AG04449 (cell line): Measurements from ENCODE around the gene RASGRP3.

ENCODE experiments used
- CTCF ChIA-PET: fragments of 350-600 bp; formaldehyde crosslinking; extraction: SDS; loops from one replicate; lab custom pipeline; 2021; ENCODE audit warnings: antibody characterized with exemption; lab: Yijun Ruan, JAX
- POLR2A ChIA-PET: fragments of 400-600, 350-600 bp; formaldehyde crosslinking; extraction: SDS; loops from one replicate; lab custom pipeline; 2020; ENCODE audit warnings: antibody characterized with exemption, inconsistent platforms; lab: Yijun Ruan, JAX
- DNase-seq: peaks from one replicate; pipeline ENCODE4 v3.0.0-alpha.2; 2010; ENCODE audit warnings: low read depth, low spot score
- H3K4me3 ChIP-seq: 2 replicates; pipeline ENCODE4 v1.5.1; 2011; ENCODE audit warnings: low read depth, mild to moderate bottlenecking, control low read depth, low read length
- TF ChIP-seq, protein P1 (sequence below): IDR thresholded peaks from one replicate; pipeline ENCODE4 v1.5.1; 2011; ENCODE audit warnings: mild to moderate bottlenecking, moderate library complexity, low read length, control low read depth, inconsistent platforms; ENCODE audit not compliant: insufficient read depth; ENCODE audit errors: missing control alignments

Gene RASGRP3

GRCh38 chr2:33583194-33583938 lies 106.9 kb downstream of the RASGRP3 start:
- ChIA-PET CTCF (interaction anchor here (0.6 to 3.6 kb wide), 52 partner anchors 9 to 1034 kb away, joined by 3 to 40 read pairs (median 5); partner anchors contain the start of genes FAM98A and RASGRP3), POLR2A (no interaction called here)
- no peak overlapping the region for H3K4me3 ChIP-seq
- TF ChIP-seq, protein P1, sequence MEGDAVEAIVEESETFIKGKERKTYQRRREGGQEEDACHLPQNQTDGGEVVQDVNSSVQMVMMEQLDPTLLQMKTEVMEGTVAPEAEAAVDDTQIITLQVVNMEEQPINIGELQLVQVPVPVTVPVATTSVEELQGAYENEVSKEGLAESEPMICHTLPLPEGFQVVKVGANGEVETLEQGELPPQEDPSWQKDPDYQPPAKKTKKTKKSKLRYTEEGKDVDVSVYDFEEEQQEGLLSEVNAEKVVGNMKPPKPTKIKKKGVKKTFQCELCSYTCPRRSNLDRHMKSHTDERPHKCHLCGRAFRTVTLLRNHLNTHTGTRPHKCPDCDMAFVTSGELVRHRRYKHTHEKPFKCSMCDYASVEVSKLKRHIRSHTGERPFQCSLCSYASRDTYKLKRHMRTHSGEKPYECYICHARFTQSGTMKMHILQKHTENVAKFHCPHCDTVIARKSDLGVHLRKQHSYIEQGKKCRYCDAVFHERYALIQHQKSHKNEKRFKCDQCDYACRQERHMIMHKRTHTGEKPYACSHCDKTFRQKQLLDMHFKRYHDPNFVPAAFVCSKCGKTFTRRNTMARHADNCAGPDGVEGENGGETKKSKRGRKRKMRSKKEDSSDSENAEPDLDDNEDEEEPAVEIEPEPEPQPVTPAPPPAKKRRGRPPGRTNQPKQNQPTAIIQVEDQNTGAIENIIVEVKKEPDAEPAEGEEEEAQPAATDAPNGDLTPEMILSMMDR: peak; percentile 55
- DNase-seq: no peak

DNA sequence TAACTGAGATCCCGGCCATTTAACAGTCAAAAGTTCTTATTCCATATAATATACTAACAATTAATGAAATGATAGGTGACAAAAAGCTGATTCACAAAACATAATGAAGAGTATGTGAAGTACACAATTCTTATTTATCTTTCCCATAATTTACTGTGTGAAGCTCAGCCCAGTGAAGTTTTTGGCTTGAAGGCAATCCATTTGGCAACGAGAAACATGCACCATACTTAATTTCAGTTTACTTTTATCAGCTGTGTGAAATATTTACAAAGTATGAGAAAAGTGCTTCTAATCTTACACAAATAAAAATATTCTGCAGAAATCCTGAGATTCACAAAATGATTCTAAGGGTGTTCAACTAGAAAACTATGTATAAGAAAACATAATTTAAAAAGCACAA lies 110.3 kb downstream of the RASGRP3 start:
- DNase-seq: no peak
- TF ChIP-seq, protein P1: no peak
- ChIA-PET POLR2A (no interaction called here), CTCF (interaction anchor here (1.4 to 1.5 kb wide), 2 partner anchors 12 to 111 kb away, joined by 4 to 5 read pairs; no protein-coding TSS in a partner anchor)
- H3K4me3 ChIP-seq: no peak overlapping the region

DNA sequence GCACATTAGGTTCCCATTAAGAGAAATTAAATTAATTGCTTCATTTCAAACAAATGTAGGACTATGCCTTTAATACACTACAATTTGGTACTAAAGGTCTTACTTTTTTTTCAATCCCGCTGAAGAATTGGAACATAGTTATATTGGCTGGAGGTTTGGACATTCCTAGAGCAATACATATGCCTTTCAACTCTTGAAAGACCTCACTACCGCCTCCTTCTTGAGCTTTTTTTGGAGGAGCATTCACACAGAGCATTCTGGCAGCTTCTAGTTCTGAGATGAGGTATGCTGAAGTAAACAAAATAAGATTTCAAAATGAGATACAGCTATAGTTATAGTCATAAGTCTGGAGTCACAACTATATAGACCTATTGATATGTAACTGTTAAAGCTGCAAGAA lies 111.8 kb downstream of the RASGRP3 start:
- H3K4me3 ChIP-seq: no peak overlapping the region
- CTCF ChIA-PET: interaction anchor here (1.2 kb wide), 1 partner anchor 175 kb away, joined by 3 read pairs; no protein-coding TSS in a partner anchor
- POLR2A ChIA-PET: no interaction called here
- TF ChIP-seq, protein P1: no peak
- no peak for DNase-seq

DNA sequence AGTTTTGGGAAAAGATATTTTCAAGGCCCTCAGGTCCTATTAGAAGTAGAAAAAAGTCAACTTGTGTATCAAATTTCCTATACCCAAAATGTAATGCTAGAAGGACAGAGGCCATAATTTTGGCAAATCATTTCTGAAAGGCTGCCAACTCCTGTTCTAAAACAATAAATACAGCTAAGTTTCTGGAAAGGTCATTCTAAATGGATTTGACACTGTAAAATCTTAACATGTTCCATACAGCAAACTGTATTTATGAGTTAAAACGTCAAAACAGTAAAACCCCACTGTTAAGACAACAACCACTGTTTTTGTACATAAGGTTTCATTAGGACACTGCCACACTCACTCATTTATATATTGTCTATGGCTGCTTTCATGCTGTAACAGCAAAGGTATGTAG lies 113.0 kb downstream of the RASGRP3 start:
- TF ChIP-seq, protein P1: no peak
- no peak overlapping the region for H3K4me3 ChIP-seq
- no peak for DNase-seq
- ChIA-PET POLR2A (no interaction called here), CTCF (interaction anchor here (1.2 kb wide), 1 partner anchor 177 kb away, joined by 3 read pairs; no protein-coding TSS in a partner anchor)

DNA sequence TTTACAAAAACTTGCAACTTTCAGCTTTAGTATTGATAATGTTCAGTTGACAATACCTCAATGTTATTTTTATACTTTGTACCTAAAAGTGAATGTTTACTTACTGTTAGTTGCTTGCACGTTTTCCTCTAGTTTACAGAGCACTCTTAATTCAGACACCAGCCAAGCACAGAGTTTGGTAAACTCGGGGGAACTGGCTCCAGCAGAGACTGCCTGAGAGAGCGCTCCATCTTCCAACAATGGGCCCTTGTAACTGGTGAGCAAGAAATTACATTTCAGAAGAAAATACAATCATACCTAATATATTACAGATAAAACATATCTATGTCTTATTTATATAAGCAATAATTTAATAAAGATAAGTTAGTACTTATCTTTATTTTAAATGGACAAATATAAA lies 118.9 kb downstream of the RASGRP3 start:
- ChIA-PET CTCF (interaction anchor here (1.1 to 2.5 kb wide), 2 partner anchors 12 to 154 kb away, joined by 3 to 21 read pairs; no protein-coding TSS in a partner anchor), POLR2A (no interaction called here)

DNA sequence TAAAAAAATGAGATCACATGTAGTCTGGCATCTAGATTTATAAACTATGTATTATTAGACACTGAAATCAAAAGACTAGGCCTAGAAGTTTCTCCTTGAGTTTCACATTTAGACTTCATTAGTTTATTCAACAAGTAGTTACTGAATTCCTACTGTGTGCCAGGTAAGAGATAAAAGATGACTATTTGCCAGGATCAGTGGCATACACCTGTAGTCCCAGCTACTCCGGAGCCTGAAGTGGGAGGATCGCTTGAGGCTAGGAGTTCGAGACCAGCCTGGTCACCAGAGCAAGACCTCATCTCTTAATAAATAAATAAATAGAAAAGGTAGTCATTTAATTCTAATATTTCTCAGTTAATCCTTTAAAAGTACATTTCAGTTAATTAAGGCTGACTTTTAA lies 120.6 kb downstream of the RASGRP3 start:
- TF ChIP-seq, protein P1: no peak
- ChIA-PET CTCF (no interaction called here), POLR2A (no interaction called here)
- DNase-seq: no peak
- peak overlapping the region; percentile 37 for H3K4me3 ChIP-seq

More for the DNA sequence above, 118.9 kb downstream of the RASGRP3 start:
- TF ChIP-seq, protein P1: no peak
- H3K4me3 ChIP-seq: no peak overlapping the region
- no peak for DNase-seq
